Stimulated activated CD4-positive, alpha-beta T cell treated with anti-CD3 and anti-CD28 coated beads, TNF-alpha, amount 100 ng/mL, for 24 hours (primary cell): ENCODE data around the gene C9orf152.
"Not testable (repeated sequence)": the region's sequence is repeated elsewhere in the genome, so short reads cannot be mapped to it uniquely, and the experiment has no call there.

ENCODE experiments used
- DNase-seq, 3 experiments: peaks; one replicate each; pipeline ENCODE4 v3.0.0-alpha.2; 2020; ENCODE audit warnings: low read depth in 3 of 3

Gene C9orf152

DNA sequence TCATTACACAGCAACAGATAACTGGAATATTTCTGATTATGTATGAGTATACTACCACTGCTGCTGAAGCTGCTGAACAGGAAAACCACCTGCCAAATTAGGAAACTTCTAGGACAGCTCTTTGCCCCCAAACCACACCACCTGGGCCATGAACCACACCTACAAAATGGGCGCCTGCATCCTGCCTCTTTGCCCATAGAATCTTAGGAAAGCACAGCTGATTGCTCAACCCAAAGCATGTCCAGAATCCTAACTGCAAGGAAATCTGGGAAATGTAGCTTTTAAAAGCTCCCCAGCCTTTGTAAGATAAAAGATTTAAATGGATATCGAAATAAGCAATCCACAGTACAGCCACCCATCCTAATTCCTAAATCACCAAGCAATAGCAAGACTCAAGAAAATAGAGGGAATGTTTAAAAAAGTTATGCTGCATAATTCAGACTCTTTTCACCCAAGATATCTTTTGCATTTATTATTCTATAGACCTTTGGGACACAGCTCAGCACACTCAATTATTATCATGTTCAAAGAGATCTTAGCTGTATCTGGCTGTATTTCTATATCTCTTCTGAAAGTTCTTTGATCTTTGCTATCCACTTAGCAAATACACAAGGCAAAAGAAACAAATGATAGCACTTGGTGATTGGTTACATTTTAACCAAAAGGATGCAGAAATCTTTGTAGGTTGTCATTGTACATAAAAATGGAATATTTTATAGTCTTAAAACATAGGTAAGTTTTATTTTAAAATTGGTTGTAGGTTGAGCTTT is 6.8 kb upstream of the C9orf152 start:
- no peak for DNase-seq

DNA sequence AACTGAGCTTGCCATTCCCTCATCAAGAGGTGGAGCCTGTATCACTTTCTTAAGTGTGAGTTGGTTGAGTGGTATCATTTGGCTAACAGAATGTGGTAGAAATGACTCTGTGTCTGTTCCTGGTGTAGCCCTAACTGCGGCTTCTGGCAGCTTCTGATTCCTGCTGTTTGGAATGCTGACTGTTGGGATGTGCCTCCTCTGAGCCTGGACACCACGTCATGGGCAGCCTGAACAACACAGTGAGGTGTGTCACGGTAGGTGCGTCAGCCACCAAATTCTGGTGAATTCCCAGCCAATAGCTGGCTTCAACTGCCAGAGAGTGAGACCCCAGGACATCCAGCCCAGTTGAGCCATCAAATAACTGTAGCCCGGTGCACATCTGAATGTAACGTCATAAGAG is 6.1 kb upstream of the C9orf152 start:
- DNase-seq, result no peak

GRCh38 chr9:110213413-110214044 is 5.6 kb upstream of the C9orf152 start:
- no peak for DNase-seq

DNA sequence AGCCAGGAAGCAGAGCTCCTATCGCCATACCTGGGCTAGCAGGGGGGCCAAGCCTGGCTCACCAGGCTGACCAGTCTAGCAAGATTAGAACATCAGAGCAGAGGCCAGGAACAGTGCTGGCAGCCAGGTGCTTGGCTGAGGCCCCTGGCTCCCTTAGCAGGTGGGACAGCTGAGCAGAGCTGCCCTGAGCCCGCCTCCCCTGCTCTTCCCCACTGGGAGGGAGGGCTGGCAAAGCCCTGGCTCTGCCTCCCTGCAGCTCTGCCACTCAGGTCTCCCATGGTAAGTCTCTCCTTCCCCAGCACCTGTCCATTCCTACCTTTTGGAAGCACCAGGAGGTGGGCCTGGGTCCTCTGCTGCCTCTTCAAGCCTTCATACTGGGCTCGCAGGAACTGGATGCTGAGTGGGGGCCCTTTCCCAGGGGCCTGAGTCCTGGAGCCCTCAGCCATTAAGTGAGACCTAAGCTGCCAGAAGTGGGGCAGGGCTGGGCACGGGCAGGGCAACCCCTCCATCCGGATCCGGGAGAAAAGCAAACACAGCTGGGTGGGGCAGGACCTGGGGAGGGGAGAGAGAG is 803 bp downstream of the C9orf152 start:
- DNase-seq, result no peak

DNA sequence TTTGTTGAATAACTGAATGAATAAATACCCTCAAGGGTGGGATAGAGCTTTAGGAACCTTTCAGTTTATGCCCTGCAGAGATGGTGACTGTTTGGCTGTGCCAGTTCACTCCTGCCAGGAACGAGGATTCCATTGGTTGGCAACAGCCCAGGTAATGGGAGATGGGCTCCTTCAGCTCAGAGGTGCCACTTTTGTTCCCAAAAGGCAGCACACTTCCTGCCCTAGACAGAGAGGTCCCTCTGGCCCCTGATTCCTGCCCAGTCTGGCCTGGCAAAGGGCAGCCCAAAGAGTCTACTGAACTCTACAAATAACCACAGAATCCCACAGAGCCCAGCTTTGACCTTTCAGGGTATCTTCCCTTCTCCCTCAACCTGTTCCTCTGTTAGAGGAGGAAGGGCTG is 1.6 kb downstream of the C9orf152 start:
- DNase-seq, result no peak

DNA sequence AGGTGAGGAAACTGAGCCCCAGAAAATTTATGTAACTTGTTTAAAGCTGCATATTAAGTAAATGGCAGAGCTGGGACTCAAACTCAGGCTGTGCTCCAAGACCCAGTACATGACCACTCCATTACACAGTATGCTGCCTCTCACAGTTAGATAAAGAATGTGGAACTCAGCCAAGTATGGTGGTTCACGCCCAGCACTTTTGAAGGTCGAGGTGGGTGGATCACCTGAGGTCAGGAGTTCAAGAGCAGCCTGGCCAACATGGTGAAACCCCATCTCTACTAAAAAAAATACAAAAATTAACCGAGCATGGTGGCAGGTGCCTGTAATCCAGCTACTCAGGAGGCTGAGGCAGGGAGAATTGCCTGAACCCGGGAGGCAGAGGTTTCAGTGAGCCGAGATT is 2.3 kb downstream of the C9orf152 start:
- not testable (repeated sequence) for DNase-seq

DNA sequence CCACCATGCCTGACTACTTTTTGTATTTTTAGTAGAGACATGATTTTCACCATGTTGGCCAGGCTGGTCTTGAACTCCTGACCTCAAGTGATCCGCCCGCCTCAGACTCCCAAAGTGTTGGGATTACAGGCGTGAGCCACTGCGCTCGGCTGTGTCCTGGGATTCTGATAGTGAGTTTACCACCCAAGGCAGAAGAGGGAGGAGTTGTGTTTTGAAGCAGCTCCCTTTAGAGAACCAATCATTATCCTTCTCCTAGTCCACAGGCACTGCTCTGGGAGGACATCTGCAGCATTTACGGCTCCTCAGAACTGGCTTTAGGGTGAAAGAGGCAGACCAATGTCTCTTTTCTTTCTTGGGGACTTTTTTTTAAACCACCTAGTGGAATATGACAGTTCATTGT is 5.7 kb downstream of the C9orf152 start:
- DNase-seq, result no peak

- no peak for DNase-seq
These were observed 8.3 kb downstream of the C9orf152 start for GRCh38 chr9:110199643-110200042.

- no peak for DNase-seq
These were observed 9.6 kb downstream of the C9orf152 start for GRCh38 chr9:110198357-110198756.

DNA sequence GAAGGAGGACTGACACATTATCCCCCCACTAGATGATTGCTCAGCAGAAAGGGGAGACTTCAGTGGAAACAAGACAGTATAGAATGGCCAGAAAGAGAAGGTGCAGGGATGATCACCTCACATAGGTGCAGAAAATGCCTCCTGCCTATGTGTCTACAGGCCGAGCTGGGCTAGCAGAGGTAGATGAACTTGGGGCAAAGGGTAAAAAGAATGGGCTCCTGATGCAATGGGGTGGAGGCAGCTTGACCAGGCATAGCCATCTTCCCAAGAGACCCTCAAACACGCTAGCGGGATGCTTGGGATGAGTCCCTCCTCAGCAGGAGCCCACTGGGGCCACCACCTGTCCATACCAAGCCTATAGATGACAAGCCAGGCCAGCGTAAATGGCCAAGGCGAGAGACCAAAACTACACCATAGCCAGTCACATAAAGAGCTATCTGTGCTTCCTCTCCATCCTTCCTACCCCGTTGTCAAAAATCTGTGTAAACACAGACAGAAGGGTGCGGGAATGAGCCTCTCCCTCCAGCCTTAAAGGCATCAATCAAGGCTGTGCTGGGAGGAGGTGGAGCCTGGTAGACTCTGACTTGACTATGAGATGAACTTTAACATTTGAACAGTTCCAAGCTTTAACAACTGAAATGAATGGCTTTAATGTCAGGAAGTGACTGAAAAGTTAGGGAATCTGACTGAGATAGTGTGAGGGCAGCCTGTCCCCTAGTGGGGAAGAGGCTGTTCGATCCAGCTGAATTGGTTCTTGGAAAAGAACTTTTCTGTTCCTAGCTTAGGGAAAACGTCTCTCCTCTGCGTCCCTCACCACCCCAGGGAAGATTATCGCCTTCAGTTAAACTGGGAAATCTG is 10.4 kb downstream of the C9orf152 start:
- no peak for DNase-seq

- not testable (repeated sequence) for DNase-seq
These were observed 11.9 kb downstream of the C9orf152 start for GRCh38 chr9:110196084-110196499.

DNA sequence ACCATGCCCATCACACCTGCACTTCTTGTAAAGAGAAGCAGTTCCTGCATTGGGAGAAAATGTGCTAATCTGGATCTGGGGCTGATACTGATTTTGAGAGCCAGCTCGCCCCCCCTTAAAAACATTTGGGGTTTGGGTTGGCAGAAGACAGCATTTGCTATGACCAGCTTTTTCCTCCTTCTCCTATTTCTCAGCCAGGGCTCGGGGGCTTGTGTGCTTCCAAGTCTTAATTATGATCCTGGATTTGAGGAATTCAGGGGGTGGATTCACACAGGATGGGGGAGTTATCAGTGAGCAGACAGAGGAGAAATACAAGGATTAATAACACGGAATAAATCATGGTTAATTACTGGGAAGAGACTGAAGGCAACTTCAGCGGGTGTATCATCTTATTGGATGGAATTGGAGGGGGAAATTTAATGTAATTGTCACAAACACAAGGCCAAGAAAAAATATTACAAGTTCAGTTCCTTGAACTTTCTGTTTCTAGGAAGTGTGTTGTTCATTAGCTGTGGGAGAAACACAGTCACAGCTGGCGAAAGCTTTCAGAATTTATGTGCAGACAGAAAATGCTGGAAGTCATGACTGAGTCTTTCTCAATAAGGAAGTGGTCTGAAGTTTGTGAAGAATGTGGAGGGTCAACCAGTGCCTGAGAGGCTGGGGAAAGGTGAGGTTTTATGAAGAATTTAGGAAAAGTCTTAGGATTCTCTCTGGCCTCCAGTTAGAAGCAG is 15.3 kb downstream of the C9orf152 start:
- no peak for DNase-seq

DNA sequence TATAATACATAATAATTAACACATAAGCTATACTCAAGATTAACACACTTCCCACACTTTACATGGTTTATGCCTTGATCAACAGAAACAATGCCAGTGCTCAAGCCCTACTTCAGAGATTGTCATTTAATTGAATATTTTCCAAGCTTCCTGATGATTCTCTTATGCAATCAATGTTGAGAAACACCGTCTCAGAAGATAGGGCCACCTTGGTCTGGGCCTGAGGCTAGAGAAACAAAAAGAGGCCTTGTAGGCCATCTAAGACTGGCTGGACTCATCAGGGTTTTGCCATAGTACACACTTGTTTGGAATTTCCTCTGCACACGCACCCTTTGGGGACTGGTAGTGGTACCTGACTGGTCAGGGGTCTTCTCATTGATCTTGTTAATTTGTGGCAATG is 16.3 kb downstream of the C9orf152 start:
- no peak for DNase-seq

DNA sequence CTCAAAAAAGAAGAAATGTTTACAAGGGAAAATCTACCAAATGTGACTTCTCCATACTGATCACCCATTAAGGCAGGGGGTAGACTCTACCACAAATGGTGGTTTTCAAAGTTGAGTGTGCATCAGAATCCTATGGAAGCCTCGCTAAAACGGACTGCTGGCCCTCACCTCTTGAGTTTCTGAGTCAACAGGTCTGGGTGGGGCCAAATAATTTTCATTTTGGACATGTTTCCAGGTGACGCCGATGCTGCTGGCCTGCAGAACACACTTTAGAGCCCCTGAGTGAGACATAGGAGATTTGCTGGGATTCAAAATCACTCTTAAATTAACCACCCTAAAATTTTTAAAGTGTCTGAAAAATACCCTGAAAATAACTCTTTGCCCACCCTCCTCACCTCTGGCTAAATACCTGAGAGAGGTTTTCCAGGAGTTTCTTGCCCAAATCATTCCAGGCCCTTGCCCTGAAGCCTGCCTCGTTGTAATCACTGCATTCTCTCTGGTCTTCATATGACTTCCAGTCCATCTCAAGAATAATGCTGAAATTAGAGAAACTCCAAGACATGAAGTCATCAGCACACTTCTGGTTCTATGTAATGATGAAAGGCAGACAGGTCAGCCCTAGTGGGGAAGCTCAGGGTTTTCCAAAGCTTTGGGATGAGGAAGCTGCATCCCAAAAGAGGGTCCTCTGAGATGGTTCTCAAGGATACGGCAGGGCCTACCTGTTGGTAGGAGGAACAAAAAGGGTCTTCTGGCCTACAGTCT is 18.2 kb downstream of the C9orf152 start:
- no peak for DNase-seq

DNA sequence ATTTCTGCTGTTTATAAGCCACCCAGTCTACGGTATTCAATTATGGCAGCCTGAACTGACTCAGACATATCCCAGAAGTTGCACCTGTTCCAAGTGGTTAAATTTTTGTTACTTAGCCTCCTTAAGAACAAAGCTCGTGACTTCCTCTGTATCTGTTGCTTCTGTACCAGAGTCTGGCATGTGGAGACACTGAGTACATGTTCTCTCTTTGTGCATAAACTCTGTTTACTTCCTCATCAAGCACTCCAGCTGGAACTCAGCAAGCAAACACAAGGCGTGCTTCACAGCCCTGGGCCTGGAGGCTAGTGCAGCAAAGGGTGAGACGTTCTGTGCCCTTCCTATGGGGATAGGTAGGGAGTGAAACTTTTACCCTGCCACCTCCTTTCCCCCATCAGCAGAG is 19.0 kb downstream of the C9orf152 start:
- DNase-seq, result no peak

GRCh38 chr9:110188101-110188500 is 19.9 kb downstream of the C9orf152 start:
- no peak for DNase-seq

DNA sequence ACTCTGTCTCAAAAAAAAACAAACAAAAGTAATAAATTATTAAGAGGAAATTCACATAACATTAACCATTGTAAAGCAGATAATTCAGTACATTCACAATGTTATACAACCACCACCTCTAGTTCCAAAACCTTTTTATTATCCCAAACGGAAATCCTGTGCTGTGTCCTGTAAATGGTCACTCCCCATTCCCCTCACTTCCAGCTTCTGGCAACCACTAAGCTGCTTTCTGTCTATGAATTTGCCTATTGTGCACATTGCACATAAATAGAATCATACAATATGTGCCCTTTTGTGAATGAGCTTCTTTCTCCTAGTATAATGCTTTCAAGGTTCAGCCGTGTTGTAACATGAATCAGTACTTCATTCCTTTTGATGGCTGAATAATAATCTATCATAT is 20.8 kb downstream of the C9orf152 start:
- DNase-seq, result no peak

GRCh38 chr9:110186254-110186653 is 21.7 kb downstream of the C9orf152 start:
- no peak for DNase-seq

DNA sequence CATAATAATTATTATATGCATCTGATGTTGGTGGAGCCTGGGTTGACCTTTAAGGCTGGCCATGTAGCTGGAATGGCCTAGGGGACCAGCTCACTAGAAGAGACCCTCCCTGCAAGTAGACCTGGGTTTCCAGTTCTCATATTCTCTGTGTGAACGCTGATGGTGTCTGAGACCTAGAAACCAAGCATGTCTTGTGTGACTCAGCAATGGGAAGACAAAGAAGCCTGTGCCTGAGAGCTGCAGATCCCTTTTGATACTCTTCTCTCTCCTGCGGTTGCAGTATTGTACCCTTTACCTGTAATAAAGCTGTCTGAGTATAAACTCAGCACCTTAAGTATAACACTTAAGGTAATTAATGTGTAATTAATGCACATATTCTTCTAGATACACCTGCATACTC is 22.2 kb downstream of the C9orf152 start:
- no peak for DNase-seq

DNA sequence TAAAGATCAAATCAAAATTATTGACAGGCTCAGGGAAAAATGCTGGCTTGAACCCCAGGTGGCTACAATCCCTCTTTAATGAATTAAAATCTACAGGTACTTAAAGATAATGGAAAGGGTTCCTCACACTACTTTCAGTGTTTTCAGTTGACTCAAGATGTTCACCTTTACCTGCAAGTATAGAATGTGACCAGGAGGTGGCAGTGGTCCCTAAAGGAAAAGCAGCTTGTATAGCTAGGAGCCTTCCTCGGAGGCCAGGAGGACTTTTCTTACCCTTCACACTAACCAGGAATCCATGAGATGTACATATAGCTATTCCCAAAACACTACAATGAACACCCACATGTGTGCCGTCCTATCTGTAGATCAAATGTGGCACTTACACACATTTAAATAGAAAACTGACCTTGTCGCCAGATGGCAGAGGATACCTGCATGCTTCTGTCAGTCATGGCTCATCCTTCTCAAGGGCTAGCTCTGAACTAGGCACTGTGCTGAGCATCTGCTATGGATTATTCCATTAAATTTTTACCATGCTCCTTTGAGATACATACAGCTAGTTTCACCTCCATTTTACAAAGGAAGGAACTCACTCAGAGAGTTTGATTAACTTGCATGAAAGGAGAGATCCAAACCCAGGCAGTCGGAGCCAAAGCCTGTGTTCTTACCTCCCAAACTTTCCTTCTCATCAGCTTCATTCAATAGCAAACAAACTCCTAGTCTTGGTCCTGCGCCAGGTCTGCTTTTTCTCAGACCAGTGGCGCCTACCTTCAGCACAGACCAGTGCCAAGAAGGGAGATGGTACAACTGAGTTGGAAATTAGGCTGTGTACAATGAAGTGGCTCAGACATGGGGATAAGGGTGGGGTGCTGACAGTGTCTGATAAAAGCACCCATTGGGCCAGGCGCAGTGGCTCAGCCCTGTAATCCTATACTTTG is 24.5 kb downstream of the C9orf152 start:
- DNase-seq, result peak; percentile 24 to 27 (median 27)
